ACC112 (cell line): Measurements from ENCODE around the gene SLC35G2.
"Not testable (repeated sequence)": the region's sequence is repeated elsewhere in the genome, so short reads cannot be mapped to it uniquely, and the experiment has no call there.

Experiments
- H2AFZ ChIP-seq: fragments of 200-600 bp; sonication (generic); one replicate; pipeline ENCODE4 v1.6.0; 2017; ENCODE audit warnings: antibody characterized with exemption, low read length; ENCODE audit not compliant: unreplicated experiment
- H3K27ac ChIP-seq: fragments of 200-600 bp; sonication (generic); 2 replicates; pipeline ENCODE4 v1.5.1; 2014; ENCODE audit warnings: low read depth, mild to moderate bottlenecking, antibody characterized with exemption, low read length, moderate library complexity
- H3K27me3 ChIP-seq: fragments of 200-600 bp; sonication (generic); 2 replicates; pipeline ENCODE4 v1.6.1; 2014; ENCODE audit warnings: mild to moderate bottlenecking, antibody characterized with exemption, low read length, moderate library complexity, mixed read lengths; ENCODE audit not compliant: insufficient read depth
- H3K36me3 ChIP-seq: fragments of 200-600 bp; sonication (generic); 2 replicates; pipeline ENCODE4 v1.6.1; 2016; ENCODE audit warnings: mild to moderate bottlenecking, antibody characterized with exemption, low read length, moderate library complexity, mixed read lengths; ENCODE audit not compliant: insufficient read depth
- H3K4me1 ChIP-seq: fragments of 200-600 bp; sonication (generic); one replicate; pipeline ENCODE4 v1.6.1; 2016; ENCODE audit warnings: low read length, mixed read lengths; ENCODE audit not compliant: insufficient read depth, unreplicated experiment, control insufficient read depth
- H3K4me3 ChIP-seq: fragments of 200-600 bp; sonication (generic); 2 replicates; pipeline ENCODE4 v1.5.1; 2014; ENCODE audit warnings: mild to moderate bottlenecking, low read depth, low read length
- H3K79me2 ChIP-seq: fragments of 200-600 bp; sonication (generic); one replicate; pipeline ENCODE4 v1.6.0; 2016; ENCODE audit warnings: low read length; ENCODE audit not compliant: control insufficient read depth, unreplicated experiment, insufficient read depth

SLC35G2 gene

DNA sequence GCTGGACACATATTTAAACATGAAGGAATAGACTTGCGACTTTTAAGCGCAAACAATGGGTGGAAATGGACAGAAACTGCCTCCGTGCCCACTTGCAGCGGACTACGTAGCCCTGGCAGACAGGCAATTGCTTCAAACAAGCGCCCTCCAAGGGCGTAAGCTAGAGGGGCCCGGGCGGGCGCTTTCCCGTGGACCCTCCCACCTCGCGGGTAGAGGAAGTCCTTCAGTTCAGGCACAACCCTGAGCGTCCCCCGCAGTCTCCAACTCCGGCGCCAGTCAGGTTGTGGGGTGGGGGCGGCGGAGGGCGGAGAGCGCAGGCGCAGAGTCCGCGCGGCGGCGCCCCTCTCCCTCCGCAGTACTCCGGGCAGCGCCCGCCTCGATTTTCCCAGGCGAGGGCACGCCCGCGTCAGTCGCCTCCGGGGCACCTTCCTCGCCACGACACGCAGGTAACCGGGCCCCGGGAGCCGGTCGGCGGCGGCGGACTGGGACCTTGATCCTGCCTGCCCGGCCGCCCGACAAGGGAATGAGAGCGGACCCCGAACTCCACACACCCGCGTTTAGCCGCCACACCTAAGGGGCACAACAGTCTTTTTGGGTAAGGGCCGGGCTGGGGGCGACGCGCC lies at the start of gene SLC35G2:
SLC35G2 (plus strand) TSS at position 358 of the 623 bp plus-strand sequence. CDS start 35,335 bp downstream, outside the sequence.
- Histone ChIP-seq H3K4me1 (peaks cover 16% of the 10 kb centered on the region), H3K4me3 (peak within 1 kb of the TSS; percentile 86), H3K27ac (peak within 1 kb of the TSS; percentile 66), H3K79me2 (peaks cover 33% of the 10 kb centered on the region), H3K27me3 (no peaks in the 10 kb centered on the region), H3K36me3 (peaks cover 4% of the 10 kb centered on the region), H2AFZ (peak within 1 kb of the TSS; percentile 84)

DNA sequence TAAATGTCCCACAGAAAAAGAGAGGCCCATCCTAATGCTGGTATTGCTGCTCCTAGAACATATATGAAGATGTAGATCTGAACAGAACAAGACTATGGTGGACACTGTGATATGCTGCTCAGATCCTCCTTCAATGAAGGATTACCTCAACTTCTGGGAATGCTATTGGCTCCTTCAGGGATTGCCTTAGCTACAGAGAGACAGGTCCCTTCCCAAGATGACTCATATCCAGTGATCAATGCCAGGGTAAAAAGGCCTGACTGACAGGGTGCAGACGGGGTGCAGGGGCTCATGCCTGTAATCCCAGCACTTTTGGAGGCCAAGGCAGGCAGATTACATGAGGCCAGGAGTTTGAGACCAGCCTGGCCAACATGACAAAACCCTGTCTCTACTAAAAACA lies 46.2 kb upstream of the SLC35G2 start:
- no peaks in the 10 kb centered on the region for H3K27me3 ChIP-seq
- no peak overlapping the region for H3K4me3 ChIP-seq
- no peaks in the 10 kb centered on the region for H3K36me3 ChIP-seq
- H2AFZ ChIP-seq: no peak overlapping the region
- no peaks in the 10 kb centered on the region for H3K4me1 ChIP-seq
- no peak overlapping the region for H3K27ac ChIP-seq
- H3K79me2 ChIP-seq: no peaks in the 10 kb centered on the region

DNA sequence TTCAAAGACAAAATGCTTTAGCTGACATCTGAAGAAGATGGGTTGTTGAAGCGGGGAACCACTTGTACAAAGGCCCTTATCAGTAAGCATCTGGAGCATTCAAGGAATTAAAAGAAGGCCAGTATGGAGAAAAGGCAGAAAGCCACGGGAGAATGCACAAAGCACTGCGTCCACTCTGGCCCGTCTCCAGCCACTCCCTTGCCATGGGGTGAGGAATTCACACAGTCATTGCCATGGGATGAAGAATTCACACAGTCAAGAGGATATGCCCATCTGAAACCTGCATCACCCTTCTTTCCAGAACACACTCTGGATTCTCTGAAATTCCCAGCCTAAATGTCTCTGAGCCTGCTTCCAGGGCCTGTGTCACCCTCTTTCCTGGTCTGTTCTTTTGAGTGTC lies 40.1 kb upstream of the SLC35G2 start:
- Histone ChIP-seq H3K36me3 (no peaks in the 10 kb centered on the region), H3K27me3 (no peaks in the 10 kb centered on the region), H2AFZ (no peak overlapping the region), H3K4me1 (peaks cover 4% of the 10 kb centered on the region), H3K79me2 (no peaks in the 10 kb centered on the region), H3K4me3 (no peak overlapping the region), H3K27ac (no peak overlapping the region)

DNA sequence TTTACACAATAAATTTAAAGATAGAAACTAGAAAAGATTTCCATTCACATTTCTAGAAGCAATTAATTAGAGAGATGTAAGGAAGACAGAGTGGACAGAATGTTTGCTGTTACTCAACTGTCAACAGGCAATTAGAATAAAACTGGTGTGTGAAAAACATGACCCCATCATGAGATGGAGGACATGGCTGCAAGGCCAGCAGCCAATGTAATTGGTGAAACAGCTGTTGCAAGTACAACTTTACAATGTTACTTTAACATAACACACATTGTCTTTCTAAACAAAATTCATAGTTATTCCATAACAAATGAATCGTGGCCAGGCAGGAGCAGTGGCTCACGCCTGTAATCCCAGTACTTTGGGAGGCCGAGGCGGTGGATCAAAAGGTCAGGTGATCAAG lies 38.2 kb upstream of the SLC35G2 start:
- no peaks in the 10 kb centered on the region for H3K27me3 ChIP-seq
- no peaks in the 10 kb centered on the region for H3K36me3 ChIP-seq
- H2AFZ ChIP-seq: no peak overlapping the region
- H3K27ac ChIP-seq: no peak overlapping the region
- H3K4me1 ChIP-seq: peaks cover 7% of the 10 kb centered on the region
- no peak overlapping the region for H3K4me3 ChIP-seq
- H3K79me2 ChIP-seq: no peaks in the 10 kb centered on the region

DNA sequence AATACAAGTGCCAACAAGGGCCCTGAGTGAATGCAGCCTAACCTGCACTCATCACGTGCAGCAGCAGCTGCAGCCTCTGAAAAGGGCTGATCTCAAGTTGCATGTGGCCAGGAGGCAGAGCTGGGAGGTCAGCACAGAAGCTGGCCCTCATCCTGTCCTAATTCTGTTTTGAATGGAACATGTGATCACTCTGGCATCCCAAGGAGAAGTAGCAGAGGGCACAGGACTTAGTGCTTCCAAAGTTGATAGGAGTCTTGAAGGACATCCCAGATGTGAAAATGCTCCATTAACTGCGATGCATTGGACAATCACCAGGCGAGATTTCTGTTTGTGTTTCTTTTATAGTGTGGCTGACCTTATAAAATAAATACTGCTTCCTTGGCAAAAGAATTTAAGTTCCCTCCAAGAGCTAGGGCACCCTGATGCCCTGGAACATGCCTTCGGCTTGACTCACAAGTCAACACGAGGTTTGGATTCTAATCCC lies 35.2 kb upstream of the SLC35G2 start:
- no peaks in the 10 kb centered on the region for H3K27me3 ChIP-seq
- no peaks in the 10 kb centered on the region for H3K79me2 ChIP-seq
- peak overlapping the region; percentile 80 for H2AFZ ChIP-seq
- H3K4me1 ChIP-seq: peaks cover 19% of the 10 kb centered on the region
- no peak overlapping the region for H3K27ac ChIP-seq
- H3K4me3 ChIP-seq: no peak overlapping the region
- H3K36me3 ChIP-seq: no peaks in the 10 kb centered on the region

DNA sequence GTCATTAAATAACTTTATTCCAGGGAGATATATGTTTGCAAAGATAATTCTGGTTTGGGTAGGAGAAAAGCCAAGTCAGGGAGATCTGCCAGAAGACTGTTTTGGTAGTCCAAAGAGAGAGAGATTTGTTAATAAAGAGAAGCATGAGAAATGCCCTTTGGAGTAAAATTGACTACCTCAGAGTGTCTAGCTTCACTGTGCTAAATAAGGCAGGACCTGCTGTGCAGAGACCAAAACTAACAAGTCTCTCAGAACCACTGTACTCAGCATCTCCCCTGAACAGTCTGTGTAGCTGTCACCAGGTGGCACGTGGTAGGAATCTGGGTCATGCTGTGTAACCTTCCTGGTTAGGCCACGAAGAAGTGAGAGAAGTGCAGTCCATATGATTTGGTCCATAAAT lies 31.6 kb upstream of the SLC35G2 start:
- peak overlapping the region; percentile 90 for H3K27ac ChIP-seq

DNA sequence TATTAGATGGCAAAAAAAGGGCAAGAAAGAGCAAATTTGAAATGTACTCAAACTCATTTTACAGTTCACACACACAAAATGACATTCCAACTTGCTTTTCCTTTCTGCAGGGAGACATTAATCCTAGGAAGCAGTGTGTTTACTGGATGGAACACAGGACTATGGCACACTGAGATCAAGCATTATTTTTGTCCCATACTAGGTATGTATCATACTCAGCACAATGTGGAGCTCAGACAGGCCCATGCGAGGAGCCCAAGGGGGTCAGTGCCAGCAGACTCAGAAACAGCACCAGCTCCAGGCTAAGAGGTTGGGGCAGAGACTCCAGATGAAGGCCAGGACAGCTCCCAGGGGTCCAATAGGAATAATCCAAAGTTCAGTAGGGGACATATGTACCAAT lies 30.8 kb upstream of the SLC35G2 start:
- no peaks in the 10 kb centered on the region for H3K27me3 ChIP-seq
- no peak overlapping the region for H3K27ac ChIP-seq
- H3K79me2 ChIP-seq: no peaks in the 10 kb centered on the region
- H3K4me1 ChIP-seq: peaks cover 23% of the 10 kb centered on the region
- no peak overlapping the region for H3K4me3 ChIP-seq
- no peaks in the 10 kb centered on the region for H3K36me3 ChIP-seq
- H2AFZ ChIP-seq: no peak overlapping the region

More for the DNA sequence above, 31.6 kb upstream of the SLC35G2 start:
- Histone ChIP-seq H3K36me3 (no peaks in the 10 kb centered on the region), H3K4me1 (peaks cover 23% of the 10 kb centered on the region), H3K79me2 (no peaks in the 10 kb centered on the region), H3K4me3 (peak overlapping the region; percentile 69), H2AFZ (peak overlapping the region; percentile 65), H3K27me3 (no peaks in the 10 kb centered on the region)

DNA sequence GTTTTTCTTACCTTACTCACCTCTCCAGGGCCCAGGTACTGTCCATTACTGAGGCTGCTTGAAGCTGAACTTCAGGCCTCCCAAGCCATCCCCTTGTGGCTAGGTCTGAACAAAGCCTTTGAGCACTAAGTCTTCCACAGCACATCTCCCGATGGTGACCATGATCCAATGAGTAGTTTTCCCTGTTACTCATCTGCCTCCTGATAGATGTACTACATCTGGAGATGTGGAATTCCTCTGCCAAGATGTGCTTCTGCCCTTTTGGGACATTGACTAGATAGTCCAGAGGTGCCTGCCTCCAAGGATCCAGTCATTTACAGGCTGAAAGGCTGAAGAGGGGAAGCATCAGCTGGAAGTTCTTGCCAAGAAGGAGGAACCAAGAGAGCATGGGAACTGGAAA lies 28.9 kb upstream of the SLC35G2 start:
- H3K36me3 ChIP-seq: no peaks in the 10 kb centered on the region
- no peaks in the 10 kb centered on the region for H3K27me3 ChIP-seq
- H3K79me2 ChIP-seq: no peaks in the 10 kb centered on the region
- H2AFZ ChIP-seq: no peak overlapping the region
- no peak overlapping the region for H3K27ac ChIP-seq
- H3K4me3 ChIP-seq: no peak overlapping the region
- H3K4me1 ChIP-seq: peaks cover 16% of the 10 kb centered on the region

DNA sequence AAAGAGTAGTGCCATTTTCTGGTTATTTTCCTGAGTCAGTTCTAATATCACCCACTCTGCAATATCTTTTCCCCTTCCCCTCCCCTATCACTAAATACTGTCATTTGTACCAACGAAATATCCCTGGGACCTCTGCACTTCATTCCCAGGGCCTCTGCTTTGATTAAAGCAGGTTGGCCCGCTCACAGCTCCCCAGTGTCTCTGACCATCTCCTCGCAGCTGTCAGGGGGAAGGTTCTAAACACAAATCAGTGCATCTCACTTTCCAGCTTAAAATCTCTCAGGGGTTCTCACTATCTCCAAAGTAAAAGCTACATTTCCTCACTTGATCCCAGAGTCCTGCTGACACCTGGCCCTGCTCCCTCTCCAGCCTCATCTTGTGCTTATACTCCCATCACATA lies 28.1 kb upstream of the SLC35G2 start:
- no peaks in the 10 kb centered on the region for H3K27me3 ChIP-seq
- H3K4me3 ChIP-seq: no peak overlapping the region
- H3K27ac ChIP-seq: no peak overlapping the region
- no peaks in the 10 kb centered on the region for H3K79me2 ChIP-seq
- H3K4me1 ChIP-seq: peaks cover 16% of the 10 kb centered on the region
- H2AFZ ChIP-seq: no peak overlapping the region
- H3K36me3 ChIP-seq: no peaks in the 10 kb centered on the region

DNA sequence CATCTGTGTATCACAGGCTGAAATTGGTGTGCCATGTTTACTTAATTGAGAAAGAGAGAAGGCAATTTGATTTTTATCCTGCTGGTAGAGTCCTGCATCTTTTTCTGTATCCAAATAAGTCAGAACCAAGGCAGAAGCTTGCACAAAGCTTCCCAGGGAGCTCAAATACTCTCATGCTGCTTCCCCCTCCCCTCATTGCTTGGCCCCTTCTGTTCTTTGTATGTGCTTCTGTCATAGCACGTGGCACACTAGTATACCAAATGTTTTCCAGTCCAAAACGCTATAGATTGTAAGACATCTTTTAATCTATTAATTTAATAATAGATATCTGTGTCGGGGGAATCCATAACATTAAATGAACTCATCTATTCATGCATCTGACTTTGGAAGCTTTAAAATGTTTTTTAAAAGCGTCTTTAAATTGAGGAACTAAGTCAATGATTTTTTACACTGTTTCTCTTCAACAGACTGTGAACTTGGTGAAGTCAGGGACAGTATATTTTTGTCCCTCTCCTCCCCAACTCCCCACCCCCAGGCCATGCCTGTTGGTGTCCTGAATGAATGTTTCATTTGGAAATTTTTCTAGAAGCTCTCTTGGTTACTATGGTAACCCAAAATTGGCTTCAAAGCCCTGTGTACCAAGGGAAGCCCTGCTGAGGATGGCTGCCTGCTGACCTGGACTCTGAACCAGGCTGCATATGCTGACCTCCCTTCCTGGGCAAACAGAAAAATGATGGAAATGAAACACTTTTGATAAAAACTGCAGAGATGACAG lies 26.2 kb upstream of the SLC35G2 start:
- Histone ChIP-seq H3K27ac (no peak overlapping the region), H3K79me2 (no peaks in the 10 kb centered on the region), H2AFZ (no peak overlapping the region), H3K27me3 (no peaks in the 10 kb centered on the region), H3K4me1 (peaks cover 4% of the 10 kb centered on the region), H3K36me3 (no peaks in the 10 kb centered on the region), H3K4me3 (no peak overlapping the region)

DNA sequence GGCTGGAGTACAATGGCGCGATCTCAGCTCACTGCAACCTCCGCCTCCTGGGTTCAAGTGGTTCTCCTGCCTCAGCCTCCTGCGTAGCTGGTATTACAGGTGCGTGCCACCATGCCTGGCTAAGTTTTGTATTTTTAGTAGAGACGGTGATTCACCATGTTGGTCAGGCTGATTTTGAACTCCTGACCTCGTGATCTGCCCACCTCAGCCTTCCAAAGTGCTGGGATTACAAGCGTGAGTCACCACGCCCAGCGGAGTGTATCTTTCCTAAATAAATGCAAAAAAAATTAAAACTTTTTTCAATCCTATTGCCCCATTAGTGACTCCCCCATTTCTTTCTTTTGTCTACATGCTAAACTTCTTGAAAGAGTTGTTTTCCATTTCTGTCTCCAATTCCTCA lies 17.8 kb upstream of the SLC35G2 start:
- not testable (repeated sequence) for H3K27me3 ChIP-seq, H3K4me1 ChIP-seq, H3K4me3 ChIP-seq, H3K79me2 ChIP-seq, H2AFZ ChIP-seq, H3K36me3 ChIP-seq, H3K27ac ChIP-seq
